Measurements from ENCODE around the gene ZNF622.

Gene ZNF622

DNA sequence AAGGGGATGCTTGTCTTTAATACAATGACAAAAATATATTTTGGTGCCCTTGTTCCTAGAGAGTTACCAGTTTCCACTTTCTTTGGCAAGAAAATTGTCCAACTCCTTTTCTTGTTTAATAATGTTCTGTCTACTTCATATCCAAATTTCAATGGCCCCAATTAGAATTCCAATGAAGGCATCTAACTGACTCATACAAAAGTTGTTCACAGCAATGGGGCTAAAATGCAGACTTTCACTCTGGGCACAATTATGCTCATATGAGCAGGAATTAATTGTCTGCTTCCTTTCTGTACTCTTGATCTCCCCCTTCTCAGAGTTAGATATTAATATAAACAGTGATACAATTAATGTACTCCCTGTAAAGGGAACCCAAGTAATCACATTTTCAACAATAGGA, 42.1 kb upstream of the ZNF622 start:
- POLR2A ChIA-PET: no interaction called here
- Histone ChIP-seq H3K4me3 (ENCODE audit: low read depth, low read length) (no peak overlapping the region), H3K4me1 (ENCODE audit: control insufficient read depth, insufficient read depth, low read length) (peaks cover 3% of the 10 kb centered on the region; the same call in 1 of the 2 replicates), H3K27ac (ENCODE audit: extremely low read depth, low read depth, low read length) (no peak overlapping the region), H3K9me3 (ENCODE audit: control insufficient read depth, insufficient read depth, low read depth, low read length) (no peaks in the 10 kb centered on the region), H3K36me3 (ENCODE audit: control insufficient read depth in 2 of 2, insufficient read depth in 1 of 2, low read length in 2 of 2) (no peaks in the 10 kb centered on the region)
- CTCF ChIA-PET: interaction anchor here (1.0 to 1.1 kb wide), 2 partner anchors 18 to 683 kb away, joined by 3 read pairs; no protein-coding TSS in a partner anchor
- no peak for TF ChIP-seq ZBTB48 (tag by site-specific recombination; IDR thresholded peaks at IDR 0.05)
- TF ChIP-seq ZNF366 (tag by site-specific recombination; conservative IDR thresholded peaks at IDR 0.05): no peak
- TF ChIP-seq ZNF660 (tag by site-specific recombination; IDR thresholded peaks at IDR 0.05): no peak
- TF ChIP-seq, protein P1, sequence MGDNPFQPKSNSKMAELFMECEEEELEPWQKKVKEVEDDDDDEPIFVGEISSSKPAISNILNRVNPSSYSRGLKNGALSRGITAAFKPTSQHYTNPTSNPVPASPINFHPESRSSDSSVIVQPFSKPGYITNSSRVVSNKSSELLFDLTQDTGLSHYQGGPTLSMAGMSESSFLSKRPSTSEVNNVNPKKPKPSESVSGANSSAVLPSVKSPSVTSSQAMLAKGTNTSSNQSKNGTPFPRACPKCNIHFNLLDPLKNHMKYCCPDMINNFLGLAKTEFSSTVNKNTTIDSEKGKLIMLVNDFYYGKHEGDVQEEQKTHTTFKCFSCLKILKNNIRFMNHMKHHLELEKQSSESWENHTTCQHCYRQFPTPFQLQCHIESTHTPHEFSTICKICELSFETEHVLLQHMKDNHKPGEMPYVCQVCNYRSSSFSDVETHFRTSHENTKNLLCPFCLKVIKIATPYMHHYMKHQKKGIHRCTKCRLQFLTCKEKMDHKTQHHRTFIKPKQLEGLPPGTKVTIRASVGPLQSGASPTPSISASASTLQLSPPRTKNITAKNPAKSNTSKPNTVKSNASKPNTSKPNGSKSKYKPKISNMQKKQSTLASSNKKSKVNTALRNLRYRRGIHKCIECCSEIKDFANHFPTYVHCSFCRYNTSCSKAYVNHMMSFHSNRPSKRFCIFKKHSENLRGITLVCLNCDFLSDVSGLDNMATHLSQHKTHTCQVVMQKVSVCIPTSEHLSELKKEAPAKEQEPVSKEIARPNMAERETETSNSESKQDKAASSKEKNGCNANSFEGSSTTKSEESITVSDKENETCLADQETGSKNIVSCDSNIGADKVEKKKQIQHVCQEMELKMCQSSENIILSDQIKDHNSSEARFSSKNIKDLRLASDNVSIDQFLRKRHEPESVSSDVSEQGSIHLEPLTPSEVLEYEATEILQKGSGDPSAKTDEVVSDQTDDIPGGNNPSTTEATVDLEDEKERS (tag by site-specific recombination; IDR thresholded peaks at IDR 0.05): no peak
- TF ChIP-seq, protein P2, sequence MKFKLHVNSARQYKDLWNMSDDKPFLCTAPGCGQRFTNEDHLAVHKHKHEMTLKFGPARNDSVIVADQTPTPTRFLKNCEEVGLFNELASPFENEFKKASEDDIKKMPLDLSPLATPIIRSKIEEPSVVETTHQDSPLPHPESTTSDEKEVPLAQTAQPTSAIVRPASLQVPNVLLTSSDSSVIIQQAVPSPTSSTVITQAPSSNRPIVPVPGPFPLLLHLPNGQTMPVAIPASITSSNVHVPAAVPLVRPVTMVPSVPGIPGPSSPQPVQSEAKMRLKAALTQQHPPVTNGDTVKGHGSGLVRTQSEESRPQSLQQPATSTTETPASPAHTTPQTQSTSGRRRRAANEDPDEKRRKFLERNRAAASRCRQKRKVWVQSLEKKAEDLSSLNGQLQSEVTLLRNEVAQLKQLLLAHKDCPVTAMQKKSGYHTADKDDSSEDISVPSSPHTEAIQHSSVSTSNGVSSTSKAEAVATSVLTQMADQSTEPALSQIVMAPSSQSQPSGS (tag by site-specific recombination; IDR thresholded peaks at IDR 0.05; ENCODE audit: low read depth): no peak
- no peak for TF ChIP-seq ZNF16 (tag by site-specific recombination; IDR thresholded peaks at IDR 0.05; ENCODE audit: low read depth)
- no peak for TF ChIP-seq PRDM1 (tag by site-specific recombination; IDR thresholded peaks at IDR 0.05)
- TF ChIP-seq ZNF785 (tag by site-specific recombination; IDR thresholded peaks at IDR 0.05): no peak
- no peak for TF ChIP-seq ZNF561 (tag by site-specific recombination; IDR thresholded peaks at IDR 0.05; ENCODE audit: borderline replicate concordance)
- TF ChIP-seq, protein P3, sequence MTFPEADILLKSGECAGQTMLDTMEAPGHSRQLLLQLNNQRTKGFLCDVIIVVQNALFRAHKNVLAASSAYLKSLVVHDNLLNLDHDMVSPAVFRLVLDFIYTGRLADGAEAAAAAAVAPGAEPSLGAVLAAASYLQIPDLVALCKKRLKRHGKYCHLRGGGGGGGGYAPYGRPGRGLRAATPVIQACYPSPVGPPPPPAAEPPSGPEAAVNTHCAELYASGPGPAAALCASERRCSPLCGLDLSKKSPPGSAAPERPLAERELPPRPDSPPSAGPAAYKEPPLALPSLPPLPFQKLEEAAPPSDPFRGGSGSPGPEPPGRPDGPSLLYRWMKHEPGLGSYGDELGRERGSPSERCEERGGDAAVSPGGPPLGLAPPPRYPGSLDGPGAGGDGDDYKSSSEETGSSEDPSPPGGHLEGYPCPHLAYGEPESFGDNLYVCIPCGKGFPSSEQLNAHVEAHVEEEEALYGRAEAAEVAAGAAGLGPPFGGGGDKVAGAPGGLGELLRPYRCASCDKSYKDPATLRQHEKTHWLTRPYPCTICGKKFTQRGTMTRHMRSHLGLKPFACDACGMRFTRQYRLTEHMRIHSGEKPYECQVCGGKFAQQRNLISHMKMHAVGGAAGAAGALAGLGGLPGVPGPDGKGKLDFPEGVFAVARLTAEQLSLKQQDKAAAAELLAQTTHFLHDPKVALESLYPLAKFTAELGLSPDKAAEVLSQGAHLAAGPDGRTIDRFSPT (tag by site-specific recombination; IDR thresholded peaks at IDR 0.05): no peak
- TF ChIP-seq ZNF654 (tag by site-specific recombination; IDR thresholded peaks at IDR 0.05; ENCODE audit: low read depth): no peak

DNA sequence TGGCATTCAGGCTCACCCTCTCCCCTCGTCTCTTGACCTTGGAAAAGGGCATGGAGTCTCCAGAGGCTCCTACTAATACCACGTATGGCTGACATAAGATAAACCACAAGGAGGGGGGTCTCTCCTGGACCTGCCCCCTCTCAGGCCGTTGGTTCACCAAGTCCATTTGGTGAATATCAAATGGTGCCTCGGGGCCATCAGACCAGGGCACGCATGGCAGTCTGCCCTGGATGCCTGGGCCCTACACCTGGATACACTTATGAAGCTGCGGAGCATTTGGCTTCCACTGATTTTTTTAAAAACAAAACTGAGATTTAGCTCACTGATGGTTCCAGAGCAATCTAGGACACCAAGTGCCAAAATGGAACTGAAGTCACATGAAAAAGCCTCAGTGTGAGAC, 40.3 kb upstream of the ZNF622 start:
- no peaks in the 10 kb centered on the region for H3K36me3 ChIP-seq (ENCODE audit: control insufficient read depth in 2 of 2, insufficient read depth in 1 of 2, low read length in 2 of 2)
- no peak for TF ChIP-seq ZNF549 (tag by site-specific recombination; IDR thresholded peaks at IDR 0.05)
- no peak for TF ChIP-seq ZBTB48 (tag by site-specific recombination; IDR thresholded peaks at IDR 0.05)
- TF ChIP-seq ZFP41 (tag by site-specific recombination; IDR thresholded peaks at IDR 0.05; ENCODE audit: borderline replicate concordance): no peak
- TF ChIP-seq, protein P4, sequence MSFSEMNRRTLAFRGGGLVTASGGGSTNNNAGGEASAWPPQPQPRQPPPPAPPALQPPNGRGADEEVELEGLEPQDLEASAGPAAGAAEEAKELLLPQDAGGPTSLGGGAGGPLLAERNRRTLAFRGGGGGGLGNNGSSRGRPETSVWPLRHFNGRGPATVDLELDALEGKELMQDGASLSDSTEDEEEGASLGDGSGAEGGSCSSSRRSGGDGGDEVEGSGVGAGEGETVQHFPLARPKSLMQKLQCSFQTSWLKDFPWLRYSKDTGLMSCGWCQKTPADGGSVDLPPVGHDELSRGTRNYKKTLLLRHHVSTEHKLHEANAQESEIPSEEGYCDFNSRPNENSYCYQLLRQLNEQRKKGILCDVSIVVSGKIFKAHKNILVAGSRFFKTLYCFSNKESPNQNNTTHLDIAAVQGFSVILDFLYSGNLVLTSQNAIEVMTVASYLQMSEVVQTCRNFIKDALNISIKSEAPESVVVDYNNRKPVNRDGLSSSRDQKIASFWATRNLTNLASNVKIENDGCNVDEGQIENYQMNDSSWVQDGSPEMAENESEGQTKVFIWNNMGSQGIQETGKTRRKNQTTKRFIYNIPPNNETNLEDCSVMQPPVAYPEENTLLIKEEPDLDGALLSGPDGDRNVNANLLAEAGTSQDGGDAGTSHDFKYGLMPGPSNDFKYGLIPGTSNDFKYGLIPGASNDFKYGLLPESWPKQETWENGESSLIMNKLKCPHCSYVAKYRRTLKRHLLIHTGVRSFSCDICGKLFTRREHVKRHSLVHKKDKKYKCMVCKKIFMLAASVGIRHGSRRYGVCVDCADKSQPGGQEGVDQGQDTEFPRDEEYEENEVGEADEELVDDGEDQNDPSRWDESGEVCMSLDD (tag by site-specific recombination; IDR thresholded peaks at IDR 0.05): no peak
- H3K27ac ChIP-seq (ENCODE audit: extremely low read depth, low read depth, low read length): no peak overlapping the region
- no peaks in the 10 kb centered on the region for H3K9me3 ChIP-seq (ENCODE audit: control insufficient read depth, insufficient read depth, low read depth, low read length)
- POLR2A ChIA-PET: no interaction called here
- H3K4me3 ChIP-seq (ENCODE audit: low read depth, low read length): no peak overlapping the region
- CTCF ChIA-PET: interaction anchor here (0.6 to 0.7 kb wide), 2 partner anchors 36 to 345 kb away, joined by 3 read pairs; no protein-coding TSS in a partner anchor
- peaks cover 3% of the 10 kb centered on the region; the same call in 1 of the 2 replicates for H3K4me1 ChIP-seq (ENCODE audit: control insufficient read depth, insufficient read depth, low read length)

Data from HEK293 (cell line).